NCI-H2196 treated with DMSO at 0.1 percent for 48 hours (cell line): Measurements from ENCODE around the gene MYO16.
"Not testable (repeated sequence)": the region's sequence is repeated elsewhere in the genome, so short reads cannot be mapped to it uniquely, and the experiment has no call there.

Experiments
- DNase-seq: peaks from one replicate; lab custom pipeline; 2025; ENCODE audit not compliant: unreplicated experiment; lab: John Stamatoyannopoulos, UW

The MYO16 gene

DNA sequence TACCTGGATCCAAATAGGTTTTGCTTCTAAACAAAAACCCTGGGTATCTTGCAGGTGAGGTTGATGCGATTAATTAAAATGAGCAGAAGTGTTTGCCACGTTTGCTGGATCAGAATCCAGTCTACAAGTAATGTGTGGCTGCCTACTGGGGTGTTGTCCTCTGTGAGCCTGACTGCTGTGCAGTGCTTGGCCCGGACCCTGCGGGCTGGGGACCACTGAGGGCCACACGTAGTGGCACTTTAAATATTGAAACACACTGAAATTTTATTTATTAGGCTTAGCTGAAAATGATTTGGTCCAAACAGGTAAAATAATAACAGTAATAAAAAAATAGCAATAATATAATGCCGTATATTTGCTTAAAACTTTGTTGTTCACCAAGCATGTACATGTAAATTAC is 338.0 kb downstream of the MYO16 start:
- no peak for DNase-seq

DNA sequence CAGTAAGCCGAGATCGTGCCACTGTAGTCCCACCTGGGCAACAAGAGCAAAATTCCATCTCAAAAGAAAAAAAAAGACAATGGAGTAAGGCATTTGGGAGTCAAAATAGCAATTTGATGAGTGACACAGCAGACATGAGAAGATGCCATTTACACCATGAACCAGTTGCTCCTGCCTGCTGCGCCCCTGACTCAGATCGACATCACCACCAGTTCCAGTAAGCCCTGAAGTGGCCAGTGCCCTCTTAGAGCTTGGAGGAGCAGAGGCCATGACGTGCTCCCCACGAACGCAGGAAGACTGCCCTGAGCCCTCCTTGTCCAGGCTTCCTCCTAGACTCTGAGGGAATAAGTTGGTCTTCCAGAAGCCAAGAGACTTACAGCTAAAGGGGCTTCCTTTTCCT is 339.2 kb downstream of the MYO16 start:
- no peak for DNase-seq

DNA sequence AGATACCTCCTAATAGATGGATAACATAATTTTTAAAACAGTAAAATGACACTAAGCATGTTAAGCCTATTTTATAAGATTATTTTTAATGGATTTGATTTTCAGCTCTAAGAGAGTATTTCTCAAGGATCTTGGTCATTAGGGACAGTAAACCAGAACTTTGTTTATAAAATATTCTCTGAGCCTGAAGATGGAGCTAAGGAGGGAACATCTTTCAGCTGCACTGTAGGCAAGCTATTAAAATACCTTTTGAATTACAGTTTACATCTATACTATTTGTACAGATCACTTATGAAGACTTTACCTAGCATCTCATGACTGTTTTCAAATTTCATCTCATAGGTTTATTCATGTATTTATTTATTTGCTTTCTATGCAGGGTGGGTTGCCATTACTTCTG is 345.3 kb downstream of the MYO16 start:
- no peak for DNase-seq

DNA sequence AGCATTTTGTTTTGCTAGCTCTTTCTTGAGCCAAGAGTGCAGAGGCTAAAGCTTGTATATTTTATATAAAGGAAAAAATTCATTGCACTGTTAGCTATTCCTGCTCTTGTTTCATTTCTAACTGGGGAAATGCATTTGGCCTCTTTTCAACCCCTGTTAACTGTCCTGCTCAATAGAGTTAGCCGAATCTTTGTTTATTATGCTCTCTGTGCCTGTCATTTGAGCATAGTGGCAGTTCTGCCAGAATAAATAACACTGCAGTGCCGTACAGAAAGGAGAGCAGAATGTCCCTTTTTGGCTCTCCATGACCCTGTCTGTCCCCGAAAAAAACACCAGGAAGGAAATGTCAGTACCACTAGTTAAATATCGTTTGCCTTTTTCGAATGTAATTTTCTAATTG is 350.8 kb downstream of the MYO16 start:
- DNase-seq, result peak; percentile 26

DNA sequence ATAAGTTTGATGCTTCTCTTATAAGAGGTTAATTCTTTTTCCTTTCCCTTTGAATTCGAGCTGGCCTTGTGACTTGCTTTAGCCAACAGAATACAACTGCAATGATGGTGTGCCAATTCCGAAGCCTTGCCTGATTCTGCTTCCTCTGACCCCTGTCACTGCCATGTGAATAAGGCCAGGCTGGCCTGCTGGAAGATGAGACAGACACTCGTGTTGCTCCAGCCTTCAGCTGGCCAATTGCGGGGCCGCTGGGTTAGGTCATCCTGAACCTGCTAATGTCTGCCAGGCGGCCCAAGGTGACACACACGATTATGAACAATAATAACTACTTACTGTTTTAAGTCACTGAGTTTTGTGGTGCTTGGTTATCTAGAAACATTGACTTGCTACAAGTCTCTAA is 352.0 kb downstream of the MYO16 start:
- DNase-seq, result no peak

DNA sequence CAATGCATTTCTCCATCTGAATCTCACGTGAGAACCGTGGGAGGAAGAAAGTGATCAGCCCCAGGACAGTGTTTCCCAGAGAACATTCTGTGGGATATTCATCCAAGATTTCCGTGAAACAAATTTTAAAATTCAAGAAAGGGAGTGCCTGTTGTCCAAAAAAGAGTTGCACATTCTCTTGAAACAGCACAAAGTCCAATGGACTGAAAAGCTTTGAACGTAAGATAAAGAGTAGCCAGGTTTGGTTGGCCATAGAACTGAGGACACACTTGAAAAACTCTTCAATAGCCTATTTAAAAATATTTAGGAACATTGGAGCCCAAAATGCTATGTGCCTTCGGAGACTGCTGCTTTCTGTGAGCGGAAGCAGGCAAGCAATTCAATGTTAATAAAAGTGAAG is 353.9 kb downstream of the MYO16 start:
- no peak for DNase-seq

DNA sequence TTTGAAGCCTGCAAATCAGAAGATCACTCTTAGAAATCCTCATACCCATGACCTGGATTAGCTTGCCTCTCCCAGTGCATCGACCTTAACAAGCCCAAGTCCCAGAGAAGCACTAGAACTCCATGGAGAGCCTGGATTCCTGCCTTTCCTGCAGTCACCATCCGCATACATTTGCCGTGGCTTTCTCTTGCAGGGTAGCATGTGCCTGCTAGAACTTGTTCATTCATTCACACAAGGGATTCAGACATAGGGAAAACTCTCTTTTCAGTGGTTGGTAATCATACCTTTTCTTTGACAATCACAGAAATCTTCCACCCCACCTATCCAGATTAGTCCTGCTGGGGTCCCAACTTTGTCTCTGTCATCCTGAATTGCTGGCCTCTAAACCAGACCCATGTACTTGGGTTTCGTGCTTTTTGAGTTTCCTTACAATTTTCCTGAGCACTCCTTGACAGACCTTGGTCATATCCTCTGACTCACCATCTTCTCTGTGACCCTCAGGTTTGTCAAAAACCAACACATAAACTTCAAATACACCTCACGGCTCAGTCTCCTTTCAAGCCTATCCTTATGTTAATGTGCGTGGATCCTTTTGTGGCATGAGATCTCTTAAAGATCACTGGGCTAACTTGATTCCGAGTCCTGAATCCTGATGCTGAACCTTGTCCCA is 355.0 kb downstream of the MYO16 start:
- no peak for DNase-seq

DNA sequence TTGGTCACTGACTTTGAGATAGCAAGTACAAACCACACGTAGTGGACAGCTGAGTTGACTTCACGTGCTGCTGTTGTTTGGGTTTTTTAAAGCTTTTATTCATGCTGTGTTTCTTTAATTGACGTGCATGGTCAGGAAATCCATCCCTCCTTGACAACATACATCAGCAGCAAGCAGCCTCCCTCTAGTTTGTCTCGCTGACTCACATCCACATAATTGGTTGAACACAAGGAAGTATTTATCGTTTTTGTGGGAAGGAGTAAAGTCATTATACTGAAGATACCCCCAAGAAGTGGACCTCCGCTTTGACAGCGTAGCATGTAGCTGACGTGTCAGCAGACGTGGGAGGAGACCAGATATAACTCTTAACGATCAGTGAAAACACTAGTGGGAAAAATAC is 355.8 kb downstream of the MYO16 start:
- DNase-seq, result no peak

DNA sequence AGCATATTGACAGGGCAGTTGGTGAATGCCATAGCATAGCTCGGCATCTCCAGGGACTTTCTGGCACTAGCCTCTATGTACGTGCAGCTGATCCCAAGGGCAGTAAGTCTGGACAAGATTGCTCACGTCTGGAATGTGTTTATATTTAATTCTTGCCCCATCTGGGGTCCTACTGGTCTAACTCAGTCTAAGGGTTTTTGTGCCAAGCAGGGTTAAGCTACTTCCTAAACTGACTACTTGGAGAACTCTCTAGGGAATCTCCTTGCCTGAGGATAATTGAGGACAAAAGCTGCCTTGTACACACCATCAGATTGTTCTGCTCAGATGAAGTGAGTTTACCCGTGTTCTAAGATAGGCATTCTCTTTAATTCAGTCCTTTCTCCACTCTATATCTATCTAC is 358.1 kb downstream of the MYO16 start:
- no peak for DNase-seq

DNA sequence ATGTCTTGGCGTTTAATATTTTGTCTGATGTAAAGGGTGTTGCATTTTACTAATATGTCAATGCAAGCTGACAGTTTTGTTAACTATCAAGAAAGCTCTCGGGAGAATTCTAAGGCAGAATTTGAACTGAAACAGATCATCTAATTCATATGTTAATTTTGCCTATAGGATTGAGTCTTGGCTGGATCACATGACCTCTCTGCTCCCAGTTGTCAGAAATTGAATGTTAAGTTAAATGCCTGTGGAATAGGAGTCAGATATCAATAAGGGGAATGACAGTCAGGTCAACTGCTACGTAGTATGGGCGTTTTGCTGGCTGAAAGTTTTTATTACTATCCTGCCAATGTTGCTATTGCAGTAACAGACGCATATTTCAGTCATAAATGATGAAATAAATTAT is 358.5 kb downstream of the MYO16 start:
- DNase-seq, result no peak

DNA sequence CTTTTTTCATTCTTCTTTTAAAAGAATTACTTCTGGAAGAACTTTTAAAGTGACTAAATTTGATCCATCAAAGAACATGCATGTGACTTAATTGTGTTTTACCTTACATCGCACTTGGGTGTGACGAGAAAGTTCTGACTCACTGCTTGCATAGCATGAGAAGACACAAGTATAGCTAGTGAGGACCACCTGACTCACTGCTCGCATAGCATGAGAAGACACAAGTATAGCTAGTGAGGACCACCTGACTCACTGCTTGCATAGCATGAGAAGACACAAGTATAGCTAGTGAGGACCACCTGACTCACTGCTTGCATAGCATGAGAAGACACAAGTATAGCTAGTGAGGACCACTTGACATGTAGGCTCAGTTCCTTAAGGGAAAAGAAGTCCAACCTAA is 362.0 kb downstream of the MYO16 start:
- DNase-seq, result not testable (repeated sequence)

DNA sequence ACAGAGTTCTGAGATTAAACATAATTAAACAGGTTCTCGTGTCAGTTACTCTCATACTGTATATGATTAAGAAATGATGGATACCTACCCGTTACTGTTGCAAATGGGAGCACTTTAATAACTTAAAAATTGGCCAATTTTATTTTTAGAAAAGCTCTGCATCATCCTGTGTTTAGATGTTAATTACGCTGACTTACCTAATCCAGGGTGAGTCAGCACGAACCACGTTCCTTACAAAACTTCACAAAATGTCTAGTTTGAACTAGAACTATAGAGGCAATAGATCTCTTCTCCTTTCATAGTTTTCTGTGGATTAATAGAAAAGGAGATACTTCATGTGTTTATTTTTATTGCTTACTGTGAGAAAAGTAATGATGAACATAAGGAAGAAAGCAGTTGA is 363.9 kb downstream of the MYO16 start:
- DNase-seq, result no peak

DNA sequence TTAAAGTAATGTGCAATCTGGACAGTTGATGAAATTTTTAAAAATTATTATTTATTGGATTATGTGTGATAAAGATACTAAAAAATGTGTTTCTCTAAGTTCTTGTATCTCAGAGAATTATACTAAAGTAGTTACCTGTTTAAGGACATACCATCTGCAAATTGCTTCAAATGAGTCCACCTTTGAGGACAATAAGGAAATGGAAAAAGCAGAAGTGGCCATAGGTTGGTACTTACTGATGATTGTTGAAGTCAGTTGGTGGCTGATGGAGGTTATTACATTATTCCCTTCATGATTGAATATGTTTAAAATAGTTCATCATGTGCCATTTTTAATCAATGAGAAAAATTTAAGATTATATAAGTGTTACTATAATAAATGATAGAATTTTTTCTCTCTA is 367.0 kb downstream of the MYO16 start:
- DNase-seq, result no peak

DNA sequence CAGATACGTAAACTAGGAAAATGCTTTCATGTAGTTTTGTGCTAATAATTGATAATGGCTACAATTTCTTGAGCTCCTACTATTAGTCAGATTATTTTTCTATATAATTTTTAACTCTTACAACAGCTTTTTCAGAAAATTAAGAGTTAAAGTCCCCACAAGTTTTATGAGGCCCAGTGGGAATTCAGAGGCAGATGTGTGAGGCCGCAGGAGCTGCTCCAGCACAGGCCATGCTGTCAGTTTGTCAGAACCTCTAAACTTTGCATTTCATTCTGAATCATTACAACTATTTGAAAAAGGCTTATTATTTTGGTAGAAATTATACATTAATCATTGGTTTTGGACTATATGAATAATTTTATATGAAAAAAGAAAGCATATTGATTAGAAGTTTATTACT is 370.8 kb downstream of the MYO16 start:
- no peak for DNase-seq

DNA sequence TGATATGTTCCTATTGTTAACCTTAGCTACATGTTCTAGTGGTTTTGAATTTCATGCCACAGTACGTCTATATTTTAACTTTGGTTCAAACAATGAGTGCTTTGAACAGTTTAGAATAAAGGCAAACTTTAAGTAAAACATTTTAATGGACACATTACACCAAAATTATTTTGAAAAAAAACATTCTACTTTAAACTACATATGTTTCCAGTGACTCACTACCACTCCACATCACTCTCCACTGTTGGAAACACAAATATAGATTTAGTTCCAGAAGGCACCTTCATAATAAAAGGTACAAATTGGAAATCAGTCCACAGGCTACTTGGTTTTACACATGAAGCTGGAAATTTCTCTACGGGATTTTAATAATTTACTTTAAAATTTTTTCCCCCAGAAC is 373.5 kb downstream of the MYO16 start:
- no peak for DNase-seq

DNA sequence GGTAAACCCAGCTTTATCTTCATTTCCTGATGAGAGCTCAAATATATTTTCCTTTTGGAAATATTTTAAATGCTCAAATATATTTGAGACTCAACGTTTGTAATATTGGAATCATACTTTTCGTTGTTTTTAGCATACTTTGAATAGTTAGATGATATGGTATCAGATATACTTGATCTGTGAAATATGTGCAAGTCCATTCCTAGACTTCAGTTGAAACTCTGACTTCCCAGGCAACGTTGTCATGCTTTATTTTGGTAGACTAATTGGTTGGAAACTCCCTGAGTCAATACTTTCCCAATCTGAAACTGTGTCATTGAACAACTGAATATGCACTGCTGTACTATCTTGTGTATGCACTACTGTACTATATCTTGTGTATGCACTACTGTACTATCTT is 378.5 kb downstream of the MYO16 start:
- no peak for DNase-seq

DNA sequence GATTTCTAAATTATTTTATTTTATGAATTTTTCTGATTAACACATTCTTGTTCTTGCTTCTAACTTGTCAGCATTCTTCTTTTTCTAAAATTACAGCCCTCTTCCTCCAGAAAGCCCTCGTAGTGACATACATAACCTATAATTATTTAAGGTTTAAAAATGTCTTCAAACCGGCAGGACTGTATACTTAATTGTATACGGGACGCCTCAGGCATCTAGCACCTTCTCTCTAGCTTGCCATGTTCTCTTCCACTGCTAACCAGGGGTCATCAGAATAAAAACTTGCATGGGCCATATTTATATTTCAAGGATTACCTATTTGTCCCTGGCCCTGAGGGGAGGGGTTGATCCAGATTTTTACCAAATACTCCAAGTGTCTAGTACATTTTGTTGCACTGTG is 380.3 kb downstream of the MYO16 start:
- no peak for DNase-seq

DNA sequence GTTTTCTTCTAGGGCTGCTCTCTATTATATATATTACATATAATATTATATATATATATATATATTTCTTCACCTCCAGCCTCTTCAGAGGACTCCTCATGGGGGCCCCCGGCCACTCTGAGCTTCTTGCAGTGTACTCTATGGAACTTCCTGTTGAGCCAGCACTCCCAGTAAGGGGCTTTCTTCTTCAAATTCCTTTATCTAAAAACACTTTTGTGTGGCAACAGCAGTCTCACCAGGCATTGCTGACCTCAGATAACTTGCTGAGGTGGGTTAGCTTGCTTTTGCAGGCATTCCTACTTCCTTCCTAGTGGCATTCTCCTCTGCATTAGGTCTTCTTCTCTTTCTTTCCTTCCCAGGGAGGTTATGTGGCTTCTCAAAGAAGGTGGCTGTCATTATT is 381.5 kb downstream of the MYO16 start:
- no peak for DNase-seq

DNA sequence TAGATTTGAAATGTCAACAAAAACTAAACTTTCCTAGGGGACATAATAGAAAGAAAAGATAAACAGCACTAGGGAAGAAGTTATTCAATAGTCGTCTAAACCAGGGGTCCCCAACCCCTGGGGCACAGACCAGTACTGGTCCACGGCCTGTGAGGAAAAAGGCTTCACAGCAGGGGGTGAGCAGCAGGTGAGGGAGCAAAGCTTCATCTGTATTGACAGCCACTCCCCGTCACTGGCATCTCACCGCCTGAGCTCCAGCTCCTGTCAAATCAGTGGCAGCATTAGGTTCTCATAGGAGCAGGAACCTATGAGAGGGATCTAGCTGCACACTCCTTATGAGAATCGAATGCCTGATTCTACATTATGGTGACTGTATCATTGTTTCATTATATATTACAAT is 382.7 kb downstream of the MYO16 start:
- no peak for DNase-seq

DNA sequence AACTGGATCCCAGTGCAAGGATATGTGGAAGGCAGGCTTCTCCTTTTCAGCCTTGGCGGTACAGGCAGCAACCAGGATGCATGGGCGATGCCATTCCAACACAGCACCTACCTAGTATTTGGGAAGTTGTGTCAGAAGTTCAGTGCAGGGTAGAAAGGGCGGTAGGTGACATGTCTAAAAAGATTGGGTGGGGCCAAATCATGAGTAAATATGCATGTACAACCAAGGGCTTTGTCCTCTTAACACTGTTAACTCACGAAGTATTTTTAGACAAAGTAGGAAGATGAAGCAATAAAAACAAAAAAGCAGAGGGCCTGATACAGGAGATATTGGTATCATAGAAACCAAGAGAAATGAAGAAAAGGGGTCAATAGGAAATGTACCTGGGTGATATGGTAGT is 392.1 kb downstream of the MYO16 start:
- no peak for DNase-seq

DNA sequence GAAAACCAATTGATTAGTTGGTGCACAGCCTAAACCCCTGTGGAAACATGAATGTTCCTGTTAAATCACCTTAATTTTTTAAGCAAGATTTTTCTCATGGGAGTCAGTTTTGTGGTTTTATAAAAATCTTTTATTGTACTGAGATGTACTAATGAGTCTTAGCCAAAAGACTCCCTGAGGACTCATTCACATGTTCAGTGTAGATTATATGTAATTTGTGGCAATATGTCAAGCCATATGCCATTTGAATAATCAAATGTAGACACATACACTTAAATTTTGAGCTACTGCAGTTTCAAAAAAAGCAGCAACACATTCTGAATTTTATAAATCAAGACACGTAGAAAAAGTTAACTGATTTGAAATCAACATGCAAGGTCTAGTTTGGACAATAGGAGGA is 395.2 kb downstream of the MYO16 start:
- no peak for DNase-seq

DNA sequence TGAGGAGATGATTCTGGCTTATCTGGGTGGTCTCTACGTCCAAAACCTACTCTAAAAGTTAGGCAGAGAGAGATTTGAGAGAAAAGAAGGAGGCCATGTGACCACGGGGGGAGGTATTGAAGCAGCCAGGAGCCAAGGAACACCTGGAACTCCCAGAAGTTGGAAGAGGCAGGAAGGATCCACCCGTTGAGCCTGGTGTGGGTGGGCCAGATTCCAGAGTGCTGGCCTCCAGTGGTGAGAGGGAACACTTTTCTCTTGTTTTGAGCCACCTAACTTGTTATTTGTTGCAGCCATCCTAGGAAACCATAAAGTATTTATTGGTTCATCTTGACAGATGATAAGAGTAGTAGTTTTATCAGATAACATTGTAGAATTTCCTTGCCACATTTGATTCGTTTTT is 396.9 kb downstream of the MYO16 start:
- DNase-seq, result no peak

DNA sequence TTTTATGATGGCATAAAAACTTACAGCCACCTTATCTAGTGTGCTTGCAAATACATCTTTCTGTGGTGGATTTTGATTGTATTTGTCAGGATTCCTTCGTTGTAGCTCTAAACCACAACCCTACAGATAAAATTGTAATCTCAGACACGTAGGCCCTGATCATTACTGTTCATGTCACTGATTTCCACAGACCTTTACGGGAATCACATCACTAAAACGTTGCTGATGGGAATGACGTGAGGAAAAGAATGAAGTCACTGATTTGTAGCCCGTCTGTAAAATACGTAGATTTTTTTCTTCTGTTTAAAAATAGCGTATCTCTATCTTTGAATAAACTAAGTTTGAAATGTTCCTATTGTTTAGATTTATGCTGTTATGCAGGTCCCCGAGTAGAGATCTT is 399.2 kb downstream of the MYO16 start:
- no peak for DNase-seq

DNA sequence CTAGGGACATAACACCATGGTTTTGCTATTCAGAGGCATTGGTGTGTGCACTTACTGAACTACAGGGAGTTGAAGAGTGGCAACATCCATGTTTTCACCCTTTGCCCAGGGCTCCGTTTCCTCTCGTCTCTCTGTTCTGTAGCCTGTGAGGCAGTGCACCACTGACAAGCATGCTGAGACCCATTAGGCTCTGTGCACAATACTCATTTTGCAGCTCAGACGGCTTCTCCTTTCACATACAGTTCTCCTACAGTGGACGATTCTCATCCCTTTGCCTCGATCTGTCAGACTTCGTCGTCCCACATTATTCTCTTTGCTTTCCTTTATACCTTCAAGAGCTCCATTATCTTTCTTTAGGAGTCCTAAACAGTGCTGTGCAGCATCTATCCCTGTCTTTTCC is 403.7 kb downstream of the MYO16 start:
- no peak for DNase-seq
